GM19193 (cell line): Measurements from ENCODE around the gene BACH2.

Source experiments
- POLR2A ChIP-seq: IDR thresholded peaks from 4 replicates; pipeline ENCODE4 v1.6.1; 2011; ENCODE audit not compliant: insufficient read depth, insufficient read length; ENCODE audit errors: extremely low read depth

Gene BACH2

GRCh38 chr6:90305800-90306448 lies 9.3 kb upstream of the BACH2 start:
- TF ChIP-seq POLR2A, result no peak

GRCh38 chr6:90304308-90304707 lies 7.7 kb upstream of the BACH2 start:
- TF ChIP-seq POLR2A, result no peak

GRCh38 chr6:90303039-90303438 lies 6.4 kb upstream of the BACH2 start:
- TF ChIP-seq POLR2A, result no peak

- TF ChIP-seq POLR2A, result no peak
Measured at GRCh38 chr6:90302320-90302719, 5.7 kb upstream of the BACH2 start.

GRCh38 chr6:90301816-90302215 lies 5.2 kb upstream of the BACH2 start:
- TF ChIP-seq POLR2A, result no peak

- TF ChIP-seq POLR2A, result no peak
Measured at GRCh38 chr6:90298459-90299053, 1.9 kb upstream of the BACH2 start.

- TF ChIP-seq POLR2A, result no peak
Measured at GRCh38 chr6:90297867-90298381, 1.3 kb upstream of the BACH2 start.

GRCh38 chr6:90297115-90297866 lies 648 bp upstream of the BACH2 start:
- no peak for TF ChIP-seq POLR2A

GRCh38 chr6:90295854-90296340 lies 746 bp downstream of the BACH2 start:
- TF ChIP-seq POLR2A, result no peak

GRCh38 chr6:90294989-90295853 lies 1.4 kb downstream of the BACH2 start:
- no peak for TF ChIP-seq POLR2A

- TF ChIP-seq POLR2A, result no peak
Measured at GRCh38 chr6:90294614-90294988, 2.0 kb downstream of the BACH2 start.

- no peak for TF ChIP-seq POLR2A
Measured at GRCh38 chr6:90294008-90294511, 2.6 kb downstream of the BACH2 start.

- TF ChIP-seq POLR2A, result no peak
Measured at GRCh38 chr6:90293319-90293953, 3.2 kb downstream of the BACH2 start.

GRCh38 chr6:90291565-90291964 lies 5.1 kb downstream of the BACH2 start:
- no peak for TF ChIP-seq POLR2A
